SK-N-MC (cell line): ENCODE results near the gene ZSCAN5C.
"Not testable (repeated sequence)": the region's sequence is repeated elsewhere in the genome, so short reads cannot be mapped to it uniquely, and the experiment has no call there.

Source experiments
- EZH2 ChIP-seq: fragments of 200-600 bp; sonication (generic); IDR thresholded peaks from one replicate; pipeline ENCODE4 v1.6.1; 2017; ENCODE audit warnings: antibody characterized with exemption
- POLR2AphosphoS5 ChIP-seq: IDR thresholded peaks from 2 replicates; pipeline ENCODE4 v1.6.1; 2012; ENCODE audit warnings: mild to moderate bottlenecking, low read depth, low read length, borderline replicate concordance

DNA sequence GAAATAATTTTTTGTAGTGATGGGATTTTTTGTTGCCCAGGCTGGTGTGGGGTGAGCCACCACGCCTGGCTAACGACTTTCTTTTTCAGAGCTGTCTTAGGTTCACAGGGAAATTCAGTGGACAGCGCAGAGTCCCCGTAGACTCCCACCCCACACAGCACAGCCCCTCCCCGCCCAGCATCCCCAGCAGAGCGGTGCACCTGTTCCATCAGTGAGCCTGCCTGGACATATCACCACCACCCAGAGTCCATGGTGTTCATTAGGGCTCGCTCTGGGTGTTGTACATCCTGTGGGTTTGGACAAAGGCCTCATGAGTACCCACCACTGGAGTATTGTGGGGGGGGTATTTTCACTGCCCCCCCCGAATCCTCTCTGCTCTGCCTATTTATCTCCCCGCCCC lies 8.0 kb downstream of the ZSCAN5C start:
- not testable (repeated sequence) for TF ChIP-seq POLR2AphosphoS5, EZH2
